ENCODE results near the gene UBQLNL. TPM values are rescaled to one million over a fixed set of nuclear protein-coding genes. Genes with fewer than 3 reads are reported as not detected.

The UBQLNL gene
- total RNA-seq, 3 donors from 2014 or later: not detected

GRCh38 chr11:5489576-5490357 is 26.7 kb downstream of the UBQLNL start:
- H3K27me3 Mint-ChIP-seq (ENCODE audit: low read depth): no peaks in the 10 kb centered on the region
- no peaks in the 10 kb centered on the region for H3K4me1 Mint-ChIP-seq (ENCODE audit: low read depth)
- H3K36me3 Mint-ChIP-seq (ENCODE audit: insufficient read depth): no peaks in the 10 kb centered on the region
- DNase-seq: no peak
- H3K9me3 Mint-ChIP-seq: no peaks in the 10 kb centered on the region
- no peak overlapping the region for H3K4me3 Mint-ChIP-seq
- ATAC-seq: no peak

GRCh38 chr11:5488798-5489399 is 27.6 kb downstream of the UBQLNL start:
- no peaks in the 10 kb centered on the region for H3K27me3 Mint-ChIP-seq (ENCODE audit: low read depth)
- H3K9me3 Mint-ChIP-seq: no peaks in the 10 kb centered on the region
- no peak for DNase-seq
- no peak for ATAC-seq
- H3K4me3 Mint-ChIP-seq: no peak overlapping the region
- no peaks in the 10 kb centered on the region for H3K4me1 Mint-ChIP-seq (ENCODE audit: low read depth)
- H3K36me3 Mint-ChIP-seq (ENCODE audit: insufficient read depth): no peaks in the 10 kb centered on the region

- no peak for DNase-seq
- Mint-ChIP-seq H3K27me3 (ENCODE audit: low read depth) (no peaks in the 10 kb centered on the region), H3K36me3 (ENCODE audit: insufficient read depth) (no peaks in the 10 kb centered on the region), H3K4me1 (ENCODE audit: low read depth) (no peaks in the 10 kb centered on the region), H3K9me3 (no peaks in the 10 kb centered on the region), H3K4me3 (no peak within 1 kb of the TSS)
- ATAC-seq: no peak
Observed at GRCh38 chr11:5488385-5488784, 28.1 kb downstream of the UBQLNL start, which contains the start of gene OR52D1. Gene OR52D1, plus strand, starts transcription at chr11:5488685. Its CDS starts 22 bp downstream, at chr11:5488707.

- Mint-ChIP-seq H3K4me3 (no peak overlapping the region), H3K4me1 (ENCODE audit: low read depth) (no peaks in the 10 kb centered on the region), H3K9me3 (no peaks in the 10 kb centered on the region), H3K27me3 (ENCODE audit: low read depth) (no peaks in the 10 kb centered on the region), H3K36me3 (ENCODE audit: insufficient read depth) (no peaks in the 10 kb centered on the region)
- DNase-seq: no peak
- ATAC-seq: peak; percentile 18 to 23
Observed at GRCh38 chr11:5486421-5486820, 30.1 kb downstream of the UBQLNL start.

GRCh38 chr11:5486003-5486402 is 30.5 kb downstream of the UBQLNL start:
- DNase-seq: no peak
- Mint-ChIP-seq H3K4me3 (no peak overlapping the region), H3K36me3 (ENCODE audit: insufficient read depth) (no peaks in the 10 kb centered on the region), H3K27me3 (ENCODE audit: low read depth) (no peaks in the 10 kb centered on the region), H3K4me1 (ENCODE audit: low read depth) (no peaks in the 10 kb centered on the region), H3K9me3 (no peaks in the 10 kb centered on the region)
- ATAC-seq: no peak

GRCh38 chr11:5476186-5476819 is 40.2 kb downstream of the UBQLNL start:
- peaks cover 13% of the 10 kb centered on the region for H3K27me3 Mint-ChIP-seq (ENCODE audit: low read depth)
- DNase-seq (peak; percentile 23), ATAC-seq (peak in 1 of 2 donors; percentile 51)
- H3K4me1 Mint-ChIP-seq (ENCODE audit: low read depth): no peaks in the 10 kb centered on the region
- no peaks in the 10 kb centered on the region for H3K9me3 Mint-ChIP-seq
- H3K4me3 Mint-ChIP-seq: no peak overlapping the region
- H3K36me3 Mint-ChIP-seq (ENCODE audit: insufficient read depth): no peaks in the 10 kb centered on the region

GRCh38 chr11:5473921-5474320 is 42.6 kb downstream of the UBQLNL start:
- Mint-ChIP-seq H3K4me1 (ENCODE audit: low read depth) (no peaks in the 10 kb centered on the region), H3K4me3 (no peak overlapping the region), H3K27me3 (ENCODE audit: low read depth) (peaks cover 17% of the 10 kb centered on the region), H3K9me3 (no peaks in the 10 kb centered on the region), H3K36me3 (ENCODE audit: insufficient read depth) (no peaks in the 10 kb centered on the region)
- DNase-seq (no peak), ATAC-seq (no peak)

- ATAC-seq (no peak), DNase-seq (no peak)
- H3K4me3 Mint-ChIP-seq: no peak overlapping the region
- H3K4me1 Mint-ChIP-seq (ENCODE audit: low read depth): no peaks in the 10 kb centered on the region
- H3K27me3 Mint-ChIP-seq (ENCODE audit: low read depth): peaks cover 4% of the 10 kb centered on the region
- no peaks in the 10 kb centered on the region for H3K9me3 Mint-ChIP-seq
- H3K36me3 Mint-ChIP-seq (ENCODE audit: insufficient read depth): no peaks in the 10 kb centered on the region
Observed at GRCh38 chr11:5467527-5467926, 49.0 kb downstream of the UBQLNL start.

Other genes with a start within 250 kb of the UBQLNL start
- 1 to 10 TPM; 1.3 to 2.3 (median 2.0) TPM for gene HBE1, start 246.8 kb downstream of the UBQLNL start, total RNA-seq
- not detected for gene OR51B4, start 214.8 kb downstream of the UBQLNL start, total RNA-seq
- gene OR51B2, start 192.4 kb downstream of the UBQLNL start, total RNA-seq: not detected
- gene OR51B5, start 173.2 kb downstream of the UBQLNL start, total RNA-seq: not detected
- not detected for gene OR51B6, start 165.2 kb downstream of the UBQLNL start, total RNA-seq
- gene OR51M1, start 132.9 kb downstream of the UBQLNL start, total RNA-seq: not detected
- gene OR51Q1, start 94.6 kb downstream of the UBQLNL start, total RNA-seq: not detected
- gene OR51I1, start 75.2 kb downstream of the UBQLNL start, total RNA-seq: not detected
- gene OR51I2, start 67.4 kb downstream of the UBQLNL start, total RNA-seq: not detected
- gene OR52D1, start 28.0 kb downstream of the UBQLNL start, total RNA-seq: not detected
- not detected for gene UBQLN3, start 6.7 kb downstream of the UBQLNL start, total RNA-seq
- gene OR52H1, start 31.8 kb upstream of the UBQLNL start, total RNA-seq: not detected
- not detected for gene OR52B6, start 64.2 kb upstream of the UBQLNL start, total RNA-seq
- gene TRIM6, start 79.9 kb upstream of the UBQLNL start, total RNA-seq: under 1 TPM in 2 of 3 donors, not detected in 1; 0.14 to 0.30 TPM
- 1 to 10 TPM; 1.2 to 2.4 (median 1.6) TPM for gene TRIM34, start 108.3 kb upstream of the UBQLNL start, total RNA-seq
- 1 to 10 TPM; 5.0 to 8.7 (median 5.2) TPM for gene TRIM5, start 168.4 kb upstream of the UBQLNL start, total RNA-seq
- 10 to 100 TPM; 25.0 to 53.3 (median 41.1) TPM for gene TRIM22, start 173.1 kb upstream of the UBQLNL start, total RNA-seq
- not detected for gene OR56B1, start 219.7 kb upstream of the UBQLNL start, total RNA-seq
- not detected for gene OR52N4, start 237.5 kb upstream of the UBQLNL start, total RNA-seq